ENCODE data around the gene ZNF416.
A peak's percentile ranks its signal among the peaks of the same experiment; 100 is the strongest.

DNA sequence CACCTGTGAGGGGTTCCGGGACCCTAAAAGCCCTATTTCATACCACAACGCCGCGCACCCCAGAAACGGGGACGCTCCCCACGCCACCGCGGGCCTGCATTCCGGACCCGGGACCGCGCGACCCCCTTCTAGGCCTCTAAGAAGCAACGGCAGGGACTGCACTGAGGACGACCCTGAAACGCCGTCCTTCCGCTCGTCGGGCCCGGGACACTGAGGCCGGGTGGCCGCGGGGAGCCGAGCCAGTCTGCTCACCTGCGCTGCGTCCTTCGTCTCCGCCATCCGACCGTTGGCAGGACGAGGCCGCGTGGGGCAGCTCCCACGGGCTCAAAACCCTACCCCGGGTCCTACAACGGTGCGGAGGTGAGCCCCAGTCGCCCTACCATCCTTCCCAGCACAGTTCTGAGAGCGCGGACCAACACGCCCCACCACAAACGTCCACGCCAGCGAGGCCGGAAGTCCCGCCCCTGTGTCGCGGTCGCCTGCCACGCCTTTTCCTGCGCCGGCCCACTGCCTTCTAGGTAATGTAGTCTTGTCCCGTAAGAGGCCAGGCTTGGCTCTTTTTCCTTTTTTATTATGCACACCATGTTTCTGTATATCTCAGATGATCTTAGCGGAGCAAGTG is 19.2 kb downstream of the ZNF416 start, which contains the start of gene ZNF550:
- TF ChIP-seq POLR2A (IDR thresholded peaks at IDR 0.05) = peak; percentile 64
- TF ChIP-seq, protein P1, sequence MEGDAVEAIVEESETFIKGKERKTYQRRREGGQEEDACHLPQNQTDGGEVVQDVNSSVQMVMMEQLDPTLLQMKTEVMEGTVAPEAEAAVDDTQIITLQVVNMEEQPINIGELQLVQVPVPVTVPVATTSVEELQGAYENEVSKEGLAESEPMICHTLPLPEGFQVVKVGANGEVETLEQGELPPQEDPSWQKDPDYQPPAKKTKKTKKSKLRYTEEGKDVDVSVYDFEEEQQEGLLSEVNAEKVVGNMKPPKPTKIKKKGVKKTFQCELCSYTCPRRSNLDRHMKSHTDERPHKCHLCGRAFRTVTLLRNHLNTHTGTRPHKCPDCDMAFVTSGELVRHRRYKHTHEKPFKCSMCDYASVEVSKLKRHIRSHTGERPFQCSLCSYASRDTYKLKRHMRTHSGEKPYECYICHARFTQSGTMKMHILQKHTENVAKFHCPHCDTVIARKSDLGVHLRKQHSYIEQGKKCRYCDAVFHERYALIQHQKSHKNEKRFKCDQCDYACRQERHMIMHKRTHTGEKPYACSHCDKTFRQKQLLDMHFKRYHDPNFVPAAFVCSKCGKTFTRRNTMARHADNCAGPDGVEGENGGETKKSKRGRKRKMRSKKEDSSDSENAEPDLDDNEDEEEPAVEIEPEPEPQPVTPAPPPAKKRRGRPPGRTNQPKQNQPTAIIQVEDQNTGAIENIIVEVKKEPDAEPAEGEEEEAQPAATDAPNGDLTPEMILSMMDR (IDR thresholded peaks at IDR 0.05) = no peak
